GM23338 (cell line): ENCODE results near the gene NDOR1.

ENCODE experiments used
- CREB1 ChIP-seq: fragments of 250-450 bp; sonication (Bioruptor Pico); IDR thresholded peaks from 2 replicates; pipeline ENCODE4 v1.5.0; 2020; ENCODE audit warnings: low read depth, mild to moderate bottlenecking, moderate library complexity
- ETS1 ChIP-seq: IDR thresholded peaks from 2 replicates; pipeline ENCODE4 v1.6.1; 2016; ENCODE audit warnings: antibody characterized with exemption
- EZH2 ChIP-seq: fragments of 200-600 bp; sonication (generic); IDR thresholded peaks from one replicate; pipeline ENCODE4 v1.8.0; 2017; ENCODE audit warnings: antibody characterized with exemption, mild to moderate bottlenecking, low read depth; ENCODE audit not compliant: unreplicated experiment
- EZH2phosphoT487 ChIP-seq: fragments of 200-600 bp; sonication (generic); IDR thresholded peaks from one replicate; pipeline ENCODE4 v1.8.1; 2018; ENCODE audit warnings: antibody characterized with exemption; ENCODE audit not compliant: unreplicated experiment
- JUNB ChIP-seq: IDR thresholded peaks from one replicate; pipeline ENCODE4 v1.6.1; 2016; ENCODE audit warnings: antibody characterized with exemption; ENCODE audit not compliant: unreplicated experiment
- NANOG ChIP-seq: IDR thresholded peaks from 2 replicates; pipeline ENCODE4 v1.6.1; 2016; ENCODE audit warnings: antibody characterized with exemption, borderline replicate concordance
- POLR2AphosphoS5 ChIP-seq: IDR thresholded peaks from 2 replicates; pipeline ENCODE4 v1.6.1; 2016; ENCODE audit warnings: antibody characterized with exemption, low read depth
- STAT1 ChIP-seq: IDR thresholded peaks from one replicate; pipeline ENCODE4 v1.6.1; 2016; ENCODE audit warnings: antibody characterized with exemption; ENCODE audit not compliant: unreplicated experiment
- ZNF114 ChIP-seq: fragments of 250-450 bp; sonication (Bioruptor Pico); IDR thresholded peaks from 2 replicates; pipeline ENCODE4 v1.5.0; 2020; ENCODE audit warnings: mild to moderate bottlenecking, moderate library complexity
- ZNF331 ChIP-seq: fragments of 250-450 bp; sonication (Bioruptor Pico); IDR thresholded peaks from 2 replicates; pipeline ENCODE4 v1.5.0; 2020; ENCODE audit warnings: low read depth, mild to moderate bottlenecking, moderate library complexity
- ZNF462 ChIP-seq: fragments of 250-450 bp; sonication (Bioruptor Pico); IDR thresholded peaks from 2 replicates; pipeline ENCODE4 v1.5.0; 2020; ENCODE audit warnings: mild to moderate bottlenecking, moderate library complexity
- TF ChIP-seq, protein P1 (sequence below), 2 experiments: fragments of 200-600 bp in 1 of 2; sonication (generic) in 1 of 2; conservative IDR thresholded peaks; 2 replicates each; pipeline versions ENCODE4 v1.5.1 to v1.6.1; 2016 to 2017; ENCODE audit warnings: antibody characterized with exemption in 2 of 2, low read depth in 2 of 2, mild to moderate bottlenecking in 2 of 2, moderate library complexity in 1 of 2
- TF ChIP-seq, protein P2 (sequence below): IDR thresholded peaks from one replicate; pipeline ENCODE4 v1.6.1; 2018; ENCODE audit warnings: antibody characterized with exemption; ENCODE audit not compliant: unreplicated experiment

- TF ChIP-seq CREB1 (CRISPR knock-in tag) (no peak), EZH2 (no peak), EZH2phosphoT487 (no peak), POLR2AphosphoS5 (no peak), NANOG (no peak), JUNB (no peak), ETS1 (no peak), ZNF331 (CRISPR knock-in tag) (no peak), ZNF114 (CRISPR knock-in tag) (no peak), ZNF462 (CRISPR knock-in tag) (no peak), STAT1 (no peak)
- TF ChIP-seq, protein P1, sequence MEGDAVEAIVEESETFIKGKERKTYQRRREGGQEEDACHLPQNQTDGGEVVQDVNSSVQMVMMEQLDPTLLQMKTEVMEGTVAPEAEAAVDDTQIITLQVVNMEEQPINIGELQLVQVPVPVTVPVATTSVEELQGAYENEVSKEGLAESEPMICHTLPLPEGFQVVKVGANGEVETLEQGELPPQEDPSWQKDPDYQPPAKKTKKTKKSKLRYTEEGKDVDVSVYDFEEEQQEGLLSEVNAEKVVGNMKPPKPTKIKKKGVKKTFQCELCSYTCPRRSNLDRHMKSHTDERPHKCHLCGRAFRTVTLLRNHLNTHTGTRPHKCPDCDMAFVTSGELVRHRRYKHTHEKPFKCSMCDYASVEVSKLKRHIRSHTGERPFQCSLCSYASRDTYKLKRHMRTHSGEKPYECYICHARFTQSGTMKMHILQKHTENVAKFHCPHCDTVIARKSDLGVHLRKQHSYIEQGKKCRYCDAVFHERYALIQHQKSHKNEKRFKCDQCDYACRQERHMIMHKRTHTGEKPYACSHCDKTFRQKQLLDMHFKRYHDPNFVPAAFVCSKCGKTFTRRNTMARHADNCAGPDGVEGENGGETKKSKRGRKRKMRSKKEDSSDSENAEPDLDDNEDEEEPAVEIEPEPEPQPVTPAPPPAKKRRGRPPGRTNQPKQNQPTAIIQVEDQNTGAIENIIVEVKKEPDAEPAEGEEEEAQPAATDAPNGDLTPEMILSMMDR (conservative IDR thresholded peaks at IDR 0.05; ENCODE audit: low read depth in 2 of 2) = no peak
- TF ChIP-seq, protein P2, sequence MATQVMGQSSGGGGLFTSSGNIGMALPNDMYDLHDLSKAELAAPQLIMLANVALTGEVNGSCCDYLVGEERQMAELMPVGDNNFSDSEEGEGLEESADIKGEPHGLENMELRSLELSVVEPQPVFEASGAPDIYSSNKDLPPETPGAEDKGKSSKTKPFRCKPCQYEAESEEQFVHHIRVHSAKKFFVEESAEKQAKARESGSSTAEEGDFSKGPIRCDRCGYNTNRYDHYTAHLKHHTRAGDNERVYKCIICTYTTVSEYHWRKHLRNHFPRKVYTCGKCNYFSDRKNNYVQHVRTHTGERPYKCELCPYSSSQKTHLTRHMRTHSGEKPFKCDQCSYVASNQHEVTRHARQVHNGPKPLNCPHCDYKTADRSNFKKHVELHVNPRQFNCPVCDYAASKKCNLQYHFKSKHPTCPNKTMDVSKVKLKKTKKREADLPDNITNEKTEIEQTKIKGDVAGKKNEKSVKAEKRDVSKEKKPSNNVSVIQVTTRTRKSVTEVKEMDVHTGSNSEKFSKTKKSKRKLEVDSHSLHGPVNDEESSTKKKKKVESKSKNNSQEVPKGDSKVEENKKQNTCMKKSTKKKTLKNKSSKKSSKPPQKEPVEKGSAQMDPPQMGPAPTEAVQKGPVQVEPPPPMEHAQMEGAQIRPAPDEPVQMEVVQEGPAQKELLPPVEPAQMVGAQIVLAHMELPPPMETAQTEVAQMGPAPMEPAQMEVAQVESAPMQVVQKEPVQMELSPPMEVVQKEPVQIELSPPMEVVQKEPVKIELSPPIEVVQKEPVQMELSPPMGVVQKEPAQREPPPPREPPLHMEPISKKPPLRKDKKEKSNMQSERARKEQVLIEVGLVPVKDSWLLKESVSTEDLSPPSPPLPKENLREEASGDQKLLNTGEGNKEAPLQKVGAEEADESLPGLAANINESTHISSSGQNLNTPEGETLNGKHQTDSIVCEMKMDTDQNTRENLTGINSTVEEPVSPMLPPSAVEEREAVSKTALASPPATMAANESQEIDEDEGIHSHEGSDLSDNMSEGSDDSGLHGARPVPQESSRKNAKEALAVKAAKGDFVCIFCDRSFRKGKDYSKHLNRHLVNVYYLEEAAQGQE = no peak
Observed at GRCh38 chr9:137234055-137234697, 28.7 kb downstream of the NDOR1 start.
